ENCODE results near the gene GRAP.

Gene GRAP

DNA sequence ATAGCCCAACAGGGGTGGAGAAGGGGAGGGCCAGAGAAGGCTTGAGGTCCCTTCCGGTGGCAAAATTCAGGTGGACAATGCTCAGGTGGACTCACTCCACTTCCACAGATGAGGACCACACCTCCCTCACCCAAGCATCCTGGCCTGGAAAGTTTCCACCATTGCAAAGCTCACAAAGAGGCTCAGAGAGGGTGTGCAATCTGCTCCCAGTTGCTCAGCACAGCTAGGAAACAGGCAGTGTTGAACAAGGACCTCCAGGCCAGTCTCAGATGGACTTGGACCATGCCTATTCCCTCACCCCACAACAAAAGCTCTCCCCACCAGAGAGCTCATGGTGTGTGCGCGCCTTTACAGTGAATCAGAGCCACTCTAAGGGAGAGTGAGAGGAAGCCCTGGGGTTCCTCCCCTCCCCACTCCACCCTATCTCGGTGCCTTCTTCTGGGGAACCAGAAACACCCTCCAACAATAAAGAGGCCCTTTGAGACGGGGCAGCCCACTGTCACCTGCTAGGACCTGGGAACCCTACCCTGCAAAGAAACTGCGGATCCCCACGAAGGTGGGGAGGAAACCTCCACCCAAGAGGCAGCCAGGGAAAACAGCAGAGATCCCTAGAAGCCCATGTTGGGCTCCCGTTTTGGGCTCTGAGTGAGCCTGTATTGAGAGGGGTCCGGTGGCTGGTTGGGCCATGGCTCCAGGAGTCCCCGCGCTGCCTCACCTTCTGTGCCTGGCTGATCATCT lies 43.8 kb downstream of the GRAP start:
- DNase-seq (ENCODE audit: low read depth): no peak

DNA sequence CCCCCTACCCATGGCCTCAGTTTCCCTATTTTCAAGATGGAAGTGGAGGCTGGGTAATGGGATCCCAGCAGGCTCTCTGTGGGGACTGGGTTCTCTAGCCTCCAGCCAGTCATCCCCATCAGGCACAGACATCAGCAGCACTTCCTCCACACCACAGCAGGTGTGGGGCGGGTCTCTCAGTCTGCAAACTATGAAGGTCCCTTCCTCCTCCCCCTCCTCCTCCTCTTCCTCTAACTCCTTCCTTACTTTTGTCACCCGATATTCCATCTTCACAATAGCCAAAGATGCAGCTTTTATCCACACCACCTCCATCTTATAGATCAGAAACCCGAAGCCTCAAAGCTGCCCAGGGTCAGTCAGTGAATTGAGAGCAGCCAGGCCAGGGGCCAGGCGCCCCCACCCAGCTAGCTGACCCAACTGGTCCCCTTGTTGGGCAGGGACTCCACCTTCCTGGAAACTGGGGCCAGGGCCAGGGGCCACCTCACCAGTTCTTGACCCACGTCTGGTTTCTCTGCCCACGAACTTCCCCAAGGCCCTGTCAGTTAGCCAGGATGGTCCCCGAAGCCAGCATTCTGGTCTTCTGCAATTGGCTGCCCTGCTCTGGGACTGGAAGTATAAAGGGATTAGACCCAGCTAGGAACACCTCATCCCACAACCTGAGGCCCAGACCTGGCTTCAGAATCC lies 44.7 kb downstream of the GRAP start:
- DNase-seq (ENCODE audit: low read depth): no peak

DNA sequence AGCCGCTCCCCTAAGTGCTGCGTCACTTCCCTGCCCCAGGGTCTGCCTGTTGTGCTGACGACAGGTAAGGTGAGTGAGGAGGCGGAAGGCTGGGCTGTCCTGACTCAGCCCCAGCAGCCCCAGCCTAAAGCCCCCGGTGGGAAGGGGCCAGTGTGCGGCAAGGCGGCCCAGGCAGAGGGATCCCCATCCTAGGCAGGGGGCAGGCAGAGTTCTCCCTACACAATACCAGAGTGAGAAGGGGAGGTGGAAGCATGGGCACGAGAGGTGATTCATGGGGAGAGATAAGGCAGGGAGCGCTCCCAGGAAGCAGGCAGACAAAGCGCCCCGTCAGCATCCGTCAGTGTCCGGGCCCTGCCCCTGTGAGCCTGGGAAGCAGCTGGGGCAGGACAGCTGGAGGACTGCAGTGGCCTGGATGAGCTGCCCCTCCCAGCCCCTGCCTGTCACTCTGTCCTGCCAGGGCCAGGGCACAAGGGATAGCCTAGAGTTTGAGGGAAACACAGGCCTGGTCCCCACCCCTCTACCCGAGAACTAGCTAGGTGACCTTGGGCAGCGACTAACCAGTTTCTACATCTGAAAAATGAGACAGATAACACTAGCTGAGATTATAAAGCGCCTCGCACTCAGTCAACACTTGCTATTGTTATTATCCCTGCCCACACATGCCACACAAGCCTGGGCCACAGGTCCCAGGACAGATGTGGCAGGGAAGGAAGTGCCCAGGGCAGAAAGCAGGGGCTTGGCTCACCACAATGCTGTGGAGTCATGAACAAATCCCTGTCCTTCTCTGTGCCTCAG lies 46.0 kb downstream of the GRAP start:
- no peak for DNase-seq (ENCODE audit: low read depth)

DNA sequence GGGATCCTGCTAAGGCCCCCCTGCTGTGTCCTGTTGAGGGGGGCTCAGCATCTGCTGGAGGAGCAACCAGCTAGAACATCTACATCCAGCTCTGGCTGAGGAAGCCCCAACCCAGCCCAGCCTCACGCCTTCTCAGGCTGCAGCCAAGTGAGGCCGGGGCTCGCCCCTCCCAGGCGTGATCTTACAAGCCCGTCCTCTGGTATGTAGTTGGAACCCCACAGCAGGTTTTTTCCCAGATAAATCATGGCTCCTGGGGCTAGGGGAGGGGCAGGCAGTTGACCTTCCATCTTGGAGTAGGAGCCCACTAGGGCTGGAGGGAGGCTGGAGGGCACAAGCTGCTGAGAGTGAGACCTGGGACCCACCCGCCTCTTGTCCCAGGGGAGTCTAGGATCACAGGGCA lies 46.8 kb downstream of the GRAP start:
- no peak for DNase-seq (ENCODE audit: low read depth)

DNA sequence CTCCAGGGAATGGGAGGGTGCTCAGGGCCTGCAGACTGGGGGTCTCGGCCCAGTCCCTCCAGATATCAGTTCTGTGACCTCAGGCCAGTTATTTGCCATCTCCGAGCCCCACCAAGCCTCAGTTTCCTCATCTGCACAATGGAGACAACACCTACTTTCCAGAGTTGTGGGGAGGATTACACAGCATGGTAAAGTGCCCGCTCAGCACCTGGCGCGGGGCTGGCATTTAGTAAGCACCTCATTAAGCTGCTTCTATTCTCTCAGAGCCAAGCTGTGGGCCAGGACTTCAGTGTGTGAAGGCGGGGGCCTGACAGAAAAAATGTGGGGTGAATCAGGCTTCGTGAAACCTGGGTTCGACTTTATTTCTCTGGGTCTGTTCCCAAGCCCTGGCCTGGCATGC lies 47.4 kb downstream of the GRAP start:
- no peak for DNase-seq (ENCODE audit: low read depth)

DNA sequence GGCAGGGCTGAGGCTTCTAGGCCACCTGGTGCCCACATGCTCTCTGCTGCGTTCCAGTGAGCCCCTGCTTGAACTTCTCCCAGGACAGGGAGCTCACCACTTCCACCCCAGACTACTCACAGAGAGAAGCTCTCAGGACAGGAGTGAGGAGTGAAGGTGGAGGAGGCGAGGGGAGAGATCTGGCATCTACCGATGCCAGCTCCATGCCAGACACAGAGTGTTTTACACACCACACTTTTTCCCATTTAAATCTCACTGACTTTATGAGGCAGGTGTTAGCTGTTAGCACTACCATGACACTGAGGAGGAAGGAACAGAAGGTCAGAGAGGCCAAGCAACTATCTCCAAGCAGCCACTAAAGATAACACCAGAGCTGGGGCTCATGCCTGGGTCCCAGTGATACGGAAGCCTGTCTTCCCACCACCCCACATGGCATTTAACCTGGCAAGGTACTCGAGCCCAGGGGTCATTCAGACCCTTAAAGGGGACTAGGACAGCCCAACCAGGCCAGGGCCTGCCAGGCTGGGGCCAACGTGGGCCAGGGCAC lies 49.0 kb downstream of the GRAP start:
- no peak for DNase-seq (ENCODE audit: low read depth)

DNA sequence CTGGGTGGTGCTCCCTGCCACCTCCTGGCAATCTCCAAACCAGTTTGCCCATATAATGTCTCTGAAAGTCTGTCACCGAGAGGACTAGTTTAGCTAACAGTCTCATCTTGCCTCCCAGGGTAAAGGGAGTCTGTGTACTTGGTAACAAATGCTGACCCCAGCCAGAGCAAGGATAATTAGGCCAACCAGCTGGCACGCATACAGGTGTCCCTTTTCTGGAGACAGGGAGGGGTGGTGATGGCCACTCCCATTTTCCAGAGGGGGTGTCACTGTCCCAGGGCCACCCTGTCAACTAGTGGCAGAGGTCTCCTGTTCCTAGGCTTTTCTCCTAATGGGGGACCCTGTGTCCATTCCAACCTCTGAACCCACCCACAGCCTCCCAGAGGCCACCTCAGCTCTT lies 50.3 kb downstream of the GRAP start:
- DNase-seq (ENCODE audit: low read depth): no peak

DNA sequence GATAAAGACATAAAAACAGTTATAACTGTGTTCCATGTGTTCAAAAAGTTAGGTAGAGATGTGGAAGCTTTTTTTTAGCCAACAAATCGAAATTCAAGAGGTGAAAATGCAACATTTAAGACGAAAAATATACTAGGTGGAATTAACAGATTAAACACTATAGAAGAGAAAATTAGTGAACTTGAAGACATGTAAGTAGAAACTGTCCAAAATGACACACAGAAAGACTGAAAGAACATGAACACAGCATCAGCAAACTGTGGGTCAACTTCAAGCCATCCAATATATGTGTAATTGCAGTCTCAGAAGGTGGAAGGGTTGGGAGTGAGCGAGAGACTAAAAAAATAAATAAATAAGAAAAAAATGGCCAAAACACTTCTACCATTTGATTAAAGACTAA lies 51.5 kb downstream of the GRAP start:
- no peak for DNase-seq (ENCODE audit: low read depth)

DNA sequence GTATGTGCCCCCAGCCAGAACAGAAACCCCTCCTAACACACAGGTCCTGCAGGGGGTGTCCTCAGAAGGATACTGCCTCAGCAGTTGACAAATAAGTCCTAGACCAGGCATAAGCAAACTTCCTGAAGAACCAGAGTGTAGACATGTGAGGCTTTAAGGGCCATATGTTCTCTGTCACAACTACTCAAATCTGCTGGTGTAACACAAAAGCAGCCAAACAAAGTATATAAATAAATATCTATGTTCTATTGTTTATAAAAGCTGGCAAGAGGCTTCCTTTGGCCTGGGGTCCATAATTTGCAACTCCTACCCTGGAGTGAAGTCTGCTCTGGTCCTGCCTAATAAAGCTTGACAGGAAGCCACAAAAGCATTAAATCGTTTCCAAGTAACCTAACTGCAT lies 52.1 kb downstream of the GRAP start:
- no peak for DNase-seq (ENCODE audit: low read depth)

DNA sequence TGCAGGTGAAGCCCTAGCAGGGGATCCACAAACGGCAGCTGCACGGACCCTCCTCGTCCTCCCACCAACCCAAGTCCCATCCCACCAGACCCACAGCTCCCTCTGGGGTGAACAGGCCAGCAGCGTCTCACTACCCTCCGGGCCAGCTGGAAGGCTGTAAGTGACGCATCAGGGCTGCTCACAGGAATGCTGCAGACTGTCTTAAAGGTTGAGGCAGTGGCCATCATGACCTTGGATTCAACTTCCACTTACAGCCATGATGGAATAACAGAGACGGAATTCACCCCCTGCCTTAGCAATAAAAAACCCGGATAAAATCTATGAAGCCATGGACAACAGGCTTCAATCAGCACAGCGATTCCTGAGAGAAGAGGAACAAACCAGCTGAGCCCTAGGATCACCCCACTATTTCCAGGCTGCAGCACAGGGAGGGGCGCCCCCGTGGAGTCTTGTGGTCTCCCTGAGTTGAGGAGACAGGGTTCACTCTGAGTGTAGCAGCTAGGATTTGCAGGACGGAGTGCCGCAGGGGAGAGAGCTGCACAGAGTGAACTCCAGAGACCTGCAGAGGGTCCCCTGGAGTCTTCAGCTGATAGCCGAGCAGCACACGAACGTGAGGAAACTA lies 52.7 kb downstream of the GRAP start:
- DNase-seq (ENCODE audit: low read depth): no peak

DNA sequence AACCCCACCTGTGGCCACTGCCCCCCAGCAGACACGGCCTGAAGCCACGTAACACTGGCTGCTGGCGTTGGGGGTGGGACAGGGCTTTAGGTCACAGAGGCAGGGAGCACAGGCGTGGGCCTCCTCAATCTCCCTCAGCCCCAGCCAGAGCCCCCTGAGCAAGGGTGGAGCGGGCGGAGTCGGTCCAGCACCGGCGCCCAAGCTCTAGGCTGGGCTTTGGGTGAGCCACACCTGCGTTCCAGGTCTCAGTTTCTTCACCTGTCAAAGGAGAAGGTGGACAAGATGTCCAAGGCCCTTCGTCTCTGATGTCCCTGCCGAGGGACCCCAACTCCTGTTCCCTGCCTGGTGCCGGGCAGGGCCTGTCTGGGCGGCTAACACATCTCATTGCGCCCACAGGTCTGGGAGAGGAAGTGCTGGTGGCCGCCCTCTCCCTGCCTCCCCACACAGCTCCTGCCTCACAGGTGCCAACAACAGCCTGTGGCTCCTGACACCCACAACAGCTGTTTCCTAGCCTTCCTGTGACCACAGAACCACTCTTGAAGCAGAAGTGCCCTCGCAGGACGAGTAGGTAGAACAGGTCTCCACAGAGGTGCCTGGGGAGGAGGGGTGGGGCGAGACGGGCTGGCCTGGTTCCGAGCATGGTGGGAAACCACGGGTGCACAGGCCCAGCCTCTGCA lies 54.2 kb downstream of the GRAP start:
- no peak for DNase-seq (ENCODE audit: low read depth)

DNA sequence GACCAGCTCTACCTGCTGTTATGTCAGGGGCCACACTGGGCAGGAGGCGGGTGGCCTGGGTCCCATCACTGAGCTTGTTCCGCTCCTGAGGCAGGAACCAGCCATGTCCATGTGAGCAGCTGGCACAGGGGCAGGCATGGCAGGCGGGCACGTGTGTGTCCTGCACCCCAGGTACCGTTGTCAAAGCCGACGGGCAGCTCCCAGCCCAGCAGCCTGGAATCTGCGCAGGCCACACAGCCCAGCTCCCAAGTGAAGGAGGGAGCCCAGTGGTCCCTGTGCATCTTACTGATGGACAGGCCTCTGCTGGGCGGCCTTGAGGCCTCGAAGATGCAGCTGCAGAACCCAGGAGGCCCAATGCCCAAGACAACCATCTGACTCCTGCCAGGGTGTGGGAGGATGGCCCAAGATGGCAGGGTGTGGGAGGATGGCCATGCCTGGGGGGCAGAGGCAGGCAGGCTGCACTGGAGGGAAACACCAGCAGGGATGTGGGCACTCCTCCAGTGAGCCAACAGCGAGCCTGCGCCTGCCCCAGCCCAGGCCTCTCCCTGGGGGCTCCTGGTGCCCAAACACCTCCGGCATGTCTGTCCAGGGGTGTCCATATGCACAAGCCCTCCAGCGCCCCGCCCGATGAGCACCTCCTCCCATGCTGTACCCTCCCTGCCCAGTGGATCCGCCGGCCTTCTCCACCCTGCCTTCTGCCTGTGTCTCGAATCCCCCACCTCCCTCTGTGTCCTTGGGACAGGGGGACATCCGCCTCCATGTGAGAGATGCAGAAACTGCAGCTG lies 55.0 kb downstream of the GRAP start:
- DNase-seq (ENCODE audit: low read depth): no peak

DNA sequence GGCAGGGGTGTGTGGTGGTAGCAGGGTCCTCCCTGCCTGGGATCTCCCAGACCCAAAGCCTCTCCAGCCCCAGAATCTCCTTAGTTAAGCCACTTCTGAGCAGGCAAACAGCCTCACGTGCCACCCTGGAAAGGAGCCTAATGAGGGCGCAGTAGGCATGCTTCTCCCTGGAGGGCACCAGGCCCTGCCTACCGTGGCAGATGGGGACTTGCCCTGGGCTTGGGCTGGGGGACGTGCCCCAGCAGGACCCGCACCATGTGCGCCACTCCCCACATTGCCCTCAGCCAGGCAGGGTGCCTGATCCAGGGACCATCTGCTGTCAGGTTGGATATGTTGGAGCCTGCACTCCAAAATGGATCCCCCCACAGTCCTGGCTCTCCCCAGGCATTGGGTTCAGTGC lies 56.4 kb downstream of the GRAP start:
- DNase-seq (ENCODE audit: low read depth): no peak

DNA sequence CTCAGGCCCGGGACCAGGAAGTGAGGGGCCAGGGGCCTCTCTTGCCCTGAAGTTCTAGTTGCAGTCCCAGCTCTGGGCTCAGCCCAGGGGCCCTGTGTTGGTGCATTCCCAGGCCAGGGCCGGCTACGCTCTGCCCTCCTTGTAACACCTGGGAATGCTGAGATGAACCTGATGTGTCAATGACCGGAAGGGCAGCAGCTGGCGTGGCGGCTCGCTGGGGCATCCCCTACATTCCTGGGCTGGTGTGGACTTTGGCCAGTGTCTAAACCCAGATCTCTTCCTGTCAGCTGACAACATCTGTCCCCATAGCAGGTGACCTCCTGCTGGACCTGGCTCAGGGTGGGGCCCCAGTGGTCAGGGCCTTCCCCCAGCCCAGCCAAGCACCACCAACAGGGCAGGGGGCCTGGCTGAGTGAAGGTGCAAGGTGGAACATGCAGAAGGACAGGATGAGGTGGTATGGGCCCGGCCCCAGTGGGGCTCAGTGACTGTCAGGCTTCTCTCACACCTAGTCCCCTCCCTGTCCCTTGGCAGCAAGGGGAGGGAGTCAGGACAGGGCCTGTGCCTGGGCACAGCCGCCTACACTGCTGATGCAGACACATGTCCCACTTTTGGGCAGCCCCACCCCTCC lies 58.1 kb downstream of the GRAP start:
- no peak for DNase-seq (ENCODE audit: low read depth)

DNA sequence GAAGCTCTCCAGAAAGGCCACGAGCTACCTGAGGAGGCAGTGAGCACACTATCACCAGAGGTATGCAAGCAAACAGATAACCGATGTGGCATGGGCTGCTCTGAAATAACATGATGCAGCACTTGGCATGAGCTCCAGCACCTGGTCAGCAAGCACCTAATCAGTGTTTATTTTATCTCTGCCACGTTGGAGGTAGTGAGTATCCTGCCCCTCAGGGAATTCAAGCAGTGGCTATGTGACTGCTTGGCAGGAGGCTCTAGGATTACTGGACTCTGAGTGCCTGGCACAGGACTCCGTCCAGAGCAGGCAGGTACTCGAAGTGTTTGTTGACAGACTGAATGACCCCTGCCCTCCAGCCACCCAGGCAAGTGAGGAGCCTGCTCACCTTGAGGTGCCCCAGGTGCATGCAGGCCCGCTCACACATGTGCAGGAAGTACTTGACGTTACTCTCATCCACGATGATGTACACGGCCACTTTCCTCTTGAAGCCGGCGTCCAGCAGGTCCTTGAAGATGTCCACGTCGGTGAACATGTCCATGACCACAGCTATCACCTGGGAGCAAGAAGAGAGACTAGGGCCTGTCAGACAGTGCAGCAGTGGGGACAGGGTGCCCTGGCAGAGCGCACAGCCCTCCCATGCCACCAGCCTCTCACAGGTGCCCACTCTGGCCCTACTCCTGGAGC lies 58.8 kb downstream of the GRAP start:
- DNase-seq (ENCODE audit: low read depth): no peak

DNA sequence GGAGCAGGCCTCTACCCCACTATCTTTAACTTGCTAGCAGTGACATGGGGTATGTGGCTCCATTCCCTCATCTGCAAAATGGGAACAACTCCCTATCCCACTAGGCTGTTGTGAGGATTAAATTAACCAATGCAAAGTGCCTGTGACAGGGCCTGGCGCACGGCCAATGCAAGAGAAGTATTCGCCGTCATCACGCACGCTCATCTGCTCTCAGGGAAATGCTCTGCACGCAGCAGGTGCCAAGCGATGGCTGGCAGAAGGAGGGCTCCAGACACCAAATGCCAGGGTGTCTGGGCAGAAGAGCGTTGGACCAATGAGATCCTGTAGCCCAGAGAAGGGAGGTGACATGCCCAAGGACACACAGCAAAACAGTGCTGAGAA lies 59.5 kb downstream of the GRAP start:
- no peak for DNase-seq (ENCODE audit: low read depth)

DNA sequence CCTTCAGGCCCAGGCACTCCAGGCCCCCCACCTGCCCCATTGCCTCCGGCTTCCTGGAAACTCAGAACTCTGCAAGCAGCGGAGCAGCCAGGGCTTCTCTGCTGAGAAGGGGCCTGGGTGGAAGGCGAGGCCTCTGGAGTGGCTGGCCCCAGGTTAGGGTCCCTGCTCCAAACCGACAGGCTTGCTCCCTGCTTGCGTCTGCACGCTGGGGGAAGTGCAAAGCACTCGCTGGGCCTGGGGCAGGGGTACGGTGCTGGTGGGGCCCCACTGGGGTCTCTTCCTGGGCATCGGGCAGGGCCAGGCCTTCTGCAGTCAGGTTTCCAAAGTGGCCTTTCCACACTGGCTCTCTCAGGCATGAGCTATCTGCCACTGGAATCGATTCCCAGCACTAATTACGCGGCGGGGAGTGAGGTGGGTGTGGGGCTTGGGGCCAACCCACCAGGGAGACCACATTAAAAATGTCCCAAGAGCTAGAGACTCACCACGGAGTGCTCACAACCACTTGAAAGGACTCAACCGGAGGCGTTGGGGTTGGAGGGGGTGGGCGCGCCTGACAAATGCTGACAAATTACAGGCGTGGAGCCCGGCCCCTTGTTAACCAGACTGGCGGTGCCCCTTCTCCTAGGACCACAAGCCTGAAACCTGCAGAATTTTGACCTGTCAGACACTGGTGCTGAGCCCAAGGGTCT lies 60.1 kb downstream of the GRAP start:
- no peak for DNase-seq (ENCODE audit: low read depth)

DNA sequence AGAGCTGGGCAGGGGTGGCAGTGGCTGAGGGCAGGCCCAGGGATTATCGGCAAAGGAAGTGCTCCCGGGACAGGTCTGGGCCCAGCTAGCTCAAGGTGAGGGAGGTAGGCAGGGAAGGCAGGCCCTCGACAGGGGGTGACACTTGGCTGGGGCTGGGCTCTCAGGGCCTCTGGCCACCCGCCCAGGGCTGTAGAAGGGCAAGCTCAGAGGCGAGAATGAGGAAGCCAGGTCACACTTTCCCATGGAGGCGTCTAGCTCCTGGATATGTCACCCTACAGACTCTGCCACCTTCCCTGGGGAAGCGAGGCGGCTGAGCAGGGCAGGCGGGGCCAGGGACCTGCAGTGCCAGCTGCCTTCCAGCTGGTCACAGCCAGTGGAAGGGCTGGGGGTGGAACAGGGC lies 61.3 kb downstream of the GRAP start:
- no peak for DNase-seq (ENCODE audit: low read depth)

All from GM04504 (cell line).